ENCODE results near the gene NEK1.

NEK1 gene

GRCh38 chr4:169601016-169601771 is 11.2 kb downstream of the NEK1 start:
- TF ChIP-seq, protein P1, sequence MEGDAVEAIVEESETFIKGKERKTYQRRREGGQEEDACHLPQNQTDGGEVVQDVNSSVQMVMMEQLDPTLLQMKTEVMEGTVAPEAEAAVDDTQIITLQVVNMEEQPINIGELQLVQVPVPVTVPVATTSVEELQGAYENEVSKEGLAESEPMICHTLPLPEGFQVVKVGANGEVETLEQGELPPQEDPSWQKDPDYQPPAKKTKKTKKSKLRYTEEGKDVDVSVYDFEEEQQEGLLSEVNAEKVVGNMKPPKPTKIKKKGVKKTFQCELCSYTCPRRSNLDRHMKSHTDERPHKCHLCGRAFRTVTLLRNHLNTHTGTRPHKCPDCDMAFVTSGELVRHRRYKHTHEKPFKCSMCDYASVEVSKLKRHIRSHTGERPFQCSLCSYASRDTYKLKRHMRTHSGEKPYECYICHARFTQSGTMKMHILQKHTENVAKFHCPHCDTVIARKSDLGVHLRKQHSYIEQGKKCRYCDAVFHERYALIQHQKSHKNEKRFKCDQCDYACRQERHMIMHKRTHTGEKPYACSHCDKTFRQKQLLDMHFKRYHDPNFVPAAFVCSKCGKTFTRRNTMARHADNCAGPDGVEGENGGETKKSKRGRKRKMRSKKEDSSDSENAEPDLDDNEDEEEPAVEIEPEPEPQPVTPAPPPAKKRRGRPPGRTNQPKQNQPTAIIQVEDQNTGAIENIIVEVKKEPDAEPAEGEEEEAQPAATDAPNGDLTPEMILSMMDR (IDR thresholded peaks at IDR 0.05; ENCODE audit: low read depth, low read length) = no peak
- H3K27me3 ChIP-seq = no peaks in the 10 kb centered on the region
- peaks cover 25% of the 10 kb centered on the region for H3K4me1 ChIP-seq
- peaks cover 29% of the 10 kb centered on the region for H3K36me3 ChIP-seq
- H3K9me3 ChIP-seq = no peaks in the 10 kb centered on the region
- H3K4me3 ChIP-seq (ENCODE audit: low read depth, low read length) = no peak overlapping the region
- no peak for DNase-seq

DNA sequence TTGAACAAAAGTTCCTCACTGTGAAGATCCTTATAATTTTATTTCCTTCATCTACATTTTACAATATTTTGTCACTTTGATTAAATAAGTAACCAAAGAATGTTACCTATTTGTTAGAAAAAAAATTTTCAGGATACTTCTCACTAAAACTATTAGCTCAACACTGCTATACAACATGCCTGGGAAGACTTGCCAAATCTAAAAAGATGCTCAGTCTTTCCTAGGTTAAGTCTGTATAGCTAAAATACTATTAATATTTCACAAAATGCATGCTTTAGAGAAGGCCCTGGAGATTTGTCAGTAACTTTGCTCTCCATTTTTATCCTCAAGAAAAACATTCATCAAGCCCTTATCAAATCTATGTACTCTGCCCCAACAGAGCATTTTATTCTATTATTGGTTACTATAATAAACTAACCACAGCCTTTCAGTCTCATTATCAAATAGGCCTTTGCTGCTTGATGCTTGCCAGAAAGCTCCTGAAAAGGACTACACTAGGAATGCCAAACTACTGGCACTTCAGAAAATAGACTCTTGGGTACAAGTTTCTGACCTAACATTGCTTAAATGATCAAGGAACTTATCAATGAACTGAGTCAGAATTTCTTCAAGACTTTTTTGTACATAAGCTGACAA is 17.7 kb downstream of the NEK1 start:
- H3K36me3 ChIP-seq = peaks cover 22% of the 10 kb centered on the region

DNA sequence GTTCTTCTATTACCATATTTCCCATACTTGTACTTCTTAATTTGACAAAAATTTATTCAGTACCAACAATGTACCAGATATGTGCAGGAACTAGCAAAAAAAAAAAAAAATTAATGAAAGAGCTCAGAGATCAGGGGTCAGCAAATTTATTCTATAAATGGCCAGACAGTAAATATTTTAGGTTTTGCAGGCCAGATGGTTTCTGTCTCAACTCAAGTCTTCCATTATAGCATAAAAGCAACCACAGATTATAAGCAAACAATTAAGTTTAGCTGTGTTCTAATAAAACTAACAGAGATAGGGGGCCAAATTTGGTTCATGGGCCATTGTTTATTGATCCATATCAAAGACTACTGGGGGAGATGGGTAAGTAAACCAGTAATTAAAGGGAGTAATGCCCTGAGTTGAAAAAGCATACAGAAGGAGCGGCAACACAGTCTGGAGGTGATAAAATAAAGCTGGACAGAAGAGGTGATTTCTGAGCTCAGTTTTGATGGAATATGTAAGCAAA is 19.3 kb downstream of the NEK1 start:
- DNase-seq = no peak

More for the DNA sequence above, 17.7 kb downstream of the NEK1 start:
- no peak overlapping the region for H3K4me3 ChIP-seq (ENCODE audit: low read depth, low read length)
- H3K9me3 ChIP-seq = no peaks in the 10 kb centered on the region
- TF ChIP-seq, protein P1 (IDR thresholded peaks at IDR 0.05; ENCODE audit: low read depth, low read length) = no peak
- H3K4me1 ChIP-seq = peaks cover 14% of the 10 kb centered on the region
- DNase-seq = no peak
- H3K27me3 ChIP-seq = no peaks in the 10 kb centered on the region

DNA sequence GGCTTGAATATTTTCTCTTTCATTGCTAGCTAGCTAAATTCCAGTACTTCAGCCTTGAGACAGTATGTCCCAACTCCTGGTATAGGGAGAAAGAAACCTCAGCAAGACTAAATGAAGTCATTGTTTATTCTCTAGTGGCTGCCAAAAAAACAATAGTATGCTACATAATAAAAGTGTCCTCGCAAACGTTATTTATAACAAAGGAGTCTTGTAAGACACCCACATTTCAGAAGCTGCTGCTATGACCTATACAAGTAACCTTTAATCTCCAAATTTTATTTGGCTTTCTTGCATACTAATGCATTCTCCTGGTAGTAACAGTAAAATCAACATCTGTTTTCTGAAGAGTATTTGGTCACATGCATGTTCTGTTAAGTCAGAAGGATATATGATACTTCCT is 28.8 kb downstream of the NEK1 start:
- peaks cover 21% of the 10 kb centered on the region for H3K36me3 ChIP-seq
- H3K4me3 ChIP-seq (ENCODE audit: low read depth, low read length) = no peak overlapping the region
- TF ChIP-seq, protein P1 (IDR thresholded peaks at IDR 0.05; ENCODE audit: low read depth, low read length) = no peak
- no peak for DNase-seq
- H3K9me3 ChIP-seq = no peaks in the 10 kb centered on the region
- no peaks in the 10 kb centered on the region for H3K27me3 ChIP-seq
- no peaks in the 10 kb centered on the region for H3K4me1 ChIP-seq

More for the DNA sequence above, 19.3 kb downstream of the NEK1 start:
- Histone ChIP-seq H3K4me1 (peaks cover 14% of the 10 kb centered on the region), H3K27me3 (no peaks in the 10 kb centered on the region), H3K9me3 (no peaks in the 10 kb centered on the region), H3K36me3 (peaks cover 17% of the 10 kb centered on the region), H3K4me3 (ENCODE audit: low read depth, low read length) (no peak overlapping the region)
- TF ChIP-seq, protein P1 (IDR thresholded peaks at IDR 0.05; ENCODE audit: low read depth, low read length) = no peak

- TF ChIP-seq, protein P1 (IDR thresholded peaks at IDR 0.05; ENCODE audit: low read depth, low read length) = no peak
- Histone ChIP-seq H3K9me3 (no peaks in the 10 kb centered on the region), H3K4me3 (ENCODE audit: low read depth, low read length) (no peak overlapping the region), H3K4me1 (no peaks in the 10 kb centered on the region), H3K36me3 (peaks cover 23% of the 10 kb centered on the region), H3K27me3 (no peaks in the 10 kb centered on the region)
- no peak for DNase-seq
These were observed 29.7 kb downstream of the NEK1 start for GRCh38 chr4:169582706-169583105.

GRCh38 chr4:169582203-169582602 is 30.2 kb downstream of the NEK1 start:
- no peaks in the 10 kb centered on the region for H3K9me3 ChIP-seq
- TF ChIP-seq, protein P1 (IDR thresholded peaks at IDR 0.05; ENCODE audit: low read depth, low read length) = no peak
- no peak overlapping the region for H3K4me3 ChIP-seq (ENCODE audit: low read depth, low read length)
- no peaks in the 10 kb centered on the region for H3K27me3 ChIP-seq
- peaks cover 23% of the 10 kb centered on the region for H3K36me3 ChIP-seq
- no peak for DNase-seq
- no peaks in the 10 kb centered on the region for H3K4me1 ChIP-seq

Data from BE2C (cell line).